NT2/D1 (cell line): Measurements from ENCODE around the gene FBXL12.

Experiments
- SUZ12 ChIP-seq: IDR thresholded peaks from 2 replicates; pipeline ENCODE4 v1.6.1; 2011; ENCODE audit not compliant: insufficient read length, insufficient read depth; ENCODE audit errors: extremely low read depth
- YY1 ChIP-seq: IDR thresholded peaks from 2 replicates; pipeline ENCODE4 v1.6.1; 2011; ENCODE audit not compliant: insufficient read length, insufficient read depth
- ZNF274 ChIP-seq: IDR thresholded peaks from 2 replicates; pipeline ENCODE4 v1.6.1; 2011; ENCODE audit warnings: mild to moderate bottlenecking, low read depth, low read length

DNA sequence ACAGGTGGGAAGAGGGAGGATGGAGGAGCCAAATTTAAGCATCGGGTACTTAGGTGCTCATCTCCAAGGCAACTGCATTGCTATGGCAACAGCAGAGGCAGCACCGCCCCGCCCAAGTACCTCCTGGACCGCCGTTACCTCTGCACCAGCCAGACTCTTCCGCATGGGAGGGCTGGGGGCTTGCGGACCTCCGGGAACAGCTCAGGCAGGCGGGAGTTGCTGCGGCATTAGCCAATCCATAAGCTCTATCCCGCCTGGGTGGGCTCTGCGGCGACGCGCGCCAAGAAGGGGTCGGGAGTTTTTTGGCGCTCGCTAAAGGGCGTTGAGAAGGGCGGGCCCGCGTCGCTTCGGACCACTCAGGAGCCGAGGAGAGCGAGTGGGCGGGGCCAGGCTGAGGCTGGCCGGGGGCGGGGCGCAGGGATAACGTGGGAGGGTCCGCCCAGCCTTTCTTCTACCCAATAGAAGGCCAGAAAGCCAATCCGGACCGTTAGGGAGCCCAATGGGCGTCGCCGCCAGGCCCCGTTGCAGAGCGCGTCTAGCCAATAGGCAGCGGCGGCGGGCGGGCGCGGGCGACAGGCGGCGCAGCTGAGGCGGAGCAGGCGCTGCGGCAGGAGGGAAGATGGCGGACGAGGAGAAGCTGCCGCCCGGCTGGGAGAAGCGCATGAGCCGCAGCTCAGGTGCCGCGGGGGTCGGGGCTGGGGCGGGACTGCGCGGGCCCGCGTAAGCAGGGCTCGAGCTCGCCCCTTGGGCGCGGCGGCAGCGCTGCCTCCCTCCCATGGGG lies 16.0 kb upstream of the FBXL12 start, which contains the start of gene PIN1:
- TF ChIP-seq SUZ12 (no peak), YY1 (peak; percentile 57), ZNF274 (no peak)
